ENCODE measurements around the gene PTPRN2.
"Not testable (repeated sequence)": the region's sequence is repeated elsewhere in the genome, so short reads cannot be mapped to it uniquely, and the experiment has no call there.

Gene PTPRN2

GRCh38 chr7:157726764-157727163 is 860.9 kb downstream of the PTPRN2 start:
- no peak overlapping the region for H3K4me3 ChIP-seq (ENCODE audit: low read depth, low read length)
- no peak for DNase-seq (ENCODE audit: low read depth)
- TF ChIP-seq, protein P1, sequence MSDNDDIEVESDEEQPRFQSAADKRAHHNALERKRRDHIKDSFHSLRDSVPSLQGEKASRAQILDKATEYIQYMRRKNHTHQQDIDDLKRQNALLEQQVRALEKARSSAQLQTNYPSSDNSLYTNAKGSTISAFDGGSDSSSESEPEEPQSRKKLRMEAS (IDR thresholded peaks at IDR 0.05; ENCODE audit: low read depth, low read length), result no peak
- no peak for TF ChIP-seq POLR2A (IDR thresholded peaks at IDR 0.05; ENCODE audit: extremely low read depth, insufficient read length)
- TF ChIP-seq, protein P2, sequence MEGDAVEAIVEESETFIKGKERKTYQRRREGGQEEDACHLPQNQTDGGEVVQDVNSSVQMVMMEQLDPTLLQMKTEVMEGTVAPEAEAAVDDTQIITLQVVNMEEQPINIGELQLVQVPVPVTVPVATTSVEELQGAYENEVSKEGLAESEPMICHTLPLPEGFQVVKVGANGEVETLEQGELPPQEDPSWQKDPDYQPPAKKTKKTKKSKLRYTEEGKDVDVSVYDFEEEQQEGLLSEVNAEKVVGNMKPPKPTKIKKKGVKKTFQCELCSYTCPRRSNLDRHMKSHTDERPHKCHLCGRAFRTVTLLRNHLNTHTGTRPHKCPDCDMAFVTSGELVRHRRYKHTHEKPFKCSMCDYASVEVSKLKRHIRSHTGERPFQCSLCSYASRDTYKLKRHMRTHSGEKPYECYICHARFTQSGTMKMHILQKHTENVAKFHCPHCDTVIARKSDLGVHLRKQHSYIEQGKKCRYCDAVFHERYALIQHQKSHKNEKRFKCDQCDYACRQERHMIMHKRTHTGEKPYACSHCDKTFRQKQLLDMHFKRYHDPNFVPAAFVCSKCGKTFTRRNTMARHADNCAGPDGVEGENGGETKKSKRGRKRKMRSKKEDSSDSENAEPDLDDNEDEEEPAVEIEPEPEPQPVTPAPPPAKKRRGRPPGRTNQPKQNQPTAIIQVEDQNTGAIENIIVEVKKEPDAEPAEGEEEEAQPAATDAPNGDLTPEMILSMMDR (IDR thresholded peaks at IDR 0.05; ENCODE audit: low read depth, low read length), result no peak
- no peak for TF ChIP-seq MYC (IDR thresholded peaks at IDR 0.05; ENCODE audit: low read depth, low read length)

GRCh38 chr7:157725312-157725711 is 862.3 kb downstream of the PTPRN2 start:
- DNase-seq (ENCODE audit: low read depth); H3K4me3 ChIP-seq (ENCODE audit: low read depth, low read length): not testable (repeated sequence)

GRCh38 chr7:157723205-157723604 is 864.4 kb downstream of the PTPRN2 start:
- no peak for DNase-seq (ENCODE audit: low read depth)
- TF ChIP-seq, protein P2 (IDR thresholded peaks at IDR 0.05; ENCODE audit: low read depth, low read length), result no peak
- TF ChIP-seq, protein P1 (IDR thresholded peaks at IDR 0.05; ENCODE audit: low read depth, low read length), result no peak
- TF ChIP-seq MYC (IDR thresholded peaks at IDR 0.05; ENCODE audit: low read depth, low read length), result no peak
- TF ChIP-seq POLR2A (IDR thresholded peaks at IDR 0.05; ENCODE audit: extremely low read depth, insufficient read length), result no peak
- no peak overlapping the region for H3K4me3 ChIP-seq (ENCODE audit: low read depth, low read length)

DNA sequence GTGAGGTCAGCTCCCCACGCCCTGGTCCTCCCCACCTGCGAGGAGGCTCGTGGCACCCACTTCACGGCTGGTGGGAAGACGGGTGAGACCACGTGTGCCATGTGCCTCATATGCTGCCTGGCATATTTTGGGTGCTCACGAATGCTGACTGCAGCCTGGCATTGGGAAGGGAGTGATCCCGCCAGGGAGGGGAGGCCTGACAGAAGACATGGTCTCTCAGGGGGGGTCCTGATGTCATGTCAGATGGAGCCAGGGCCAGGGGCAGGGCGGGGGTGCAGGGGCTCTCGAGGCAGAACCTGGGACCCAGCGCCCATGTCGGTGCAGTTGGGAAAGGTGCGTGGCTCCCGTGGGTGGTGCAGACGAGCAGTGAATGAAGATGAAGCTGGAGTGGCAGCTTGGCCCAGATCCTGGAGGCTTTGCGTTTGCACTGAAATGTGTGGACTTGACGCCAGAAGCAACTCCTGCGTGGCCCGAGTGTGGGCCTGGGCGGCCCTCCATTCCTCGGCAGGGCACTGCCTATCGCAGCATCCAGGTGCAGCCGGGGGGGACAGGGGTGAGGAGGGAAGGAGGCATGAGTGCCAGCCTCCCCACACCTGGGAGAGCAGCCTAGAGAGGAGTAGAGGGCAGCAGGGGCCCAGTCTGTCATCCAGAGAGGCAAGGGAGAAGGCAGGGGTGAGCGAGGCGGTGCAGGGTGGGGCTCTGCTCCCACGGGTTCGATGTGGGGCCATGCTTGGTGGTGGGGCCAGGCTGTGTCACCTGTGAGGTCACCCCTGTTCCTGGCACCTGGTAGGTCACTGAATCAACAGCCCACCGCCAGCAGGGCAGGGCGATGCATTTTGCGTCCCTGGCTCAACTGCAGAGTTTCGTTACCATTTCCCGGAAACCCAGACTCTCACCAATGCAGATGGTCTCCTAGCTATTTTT is 865.2 kb downstream of the PTPRN2 start:
- no peak for DNase-seq (ENCODE audit: low read depth)
- H3K4me3 ChIP-seq (ENCODE audit: low read depth, low read length), result no peak overlapping the region
- TF ChIP-seq POLR2A (IDR thresholded peaks at IDR 0.05; ENCODE audit: extremely low read depth, insufficient read length) (no peak), MYC (IDR thresholded peaks at IDR 0.05; ENCODE audit: low read depth, low read length) (no peak)
- TF ChIP-seq, protein P1 (IDR thresholded peaks at IDR 0.05; ENCODE audit: low read depth, low read length), result no peak
- TF ChIP-seq, protein P2 (IDR thresholded peaks at IDR 0.05; ENCODE audit: low read depth, low read length), result no peak

- peak; percentile 24 for DNase-seq (ENCODE audit: low read depth)
- TF ChIP-seq MYC (IDR thresholded peaks at IDR 0.05; ENCODE audit: low read depth, low read length), result no peak
- TF ChIP-seq POLR2A (IDR thresholded peaks at IDR 0.05; ENCODE audit: extremely low read depth, insufficient read length), result no peak
- TF ChIP-seq, protein P1 (IDR thresholded peaks at IDR 0.05; ENCODE audit: low read depth, low read length), result no peak
- TF ChIP-seq, protein P2 (IDR thresholded peaks at IDR 0.05; ENCODE audit: low read depth, low read length), result no peak
- no peak overlapping the region for H3K4me3 ChIP-seq (ENCODE audit: low read depth, low read length)
Observed at GRCh38 chr7:157721468-157722136, 866.0 kb downstream of the PTPRN2 start.
